GM21786 (cell line): ENCODE results near the gene CREB3L1.
A peak's percentile ranks its signal among the peaks of the same experiment; 100 is the strongest.
"Not testable (repeated sequence)": the region's sequence is repeated elsewhere in the genome, so short reads cannot be mapped to it uniquely, and the experiment has no call there.

Experiments
- ATAC-seq: cut with Tn5 transposase; IDR thresholded peaks from one replicate; pipeline ENCODE4 v1.9.1; 2021; ENCODE audit not compliant: unreplicated experiment

CREB3L1 gene

GRCh38 chr11:46295312-46296058, 18.0 kb downstream of the CREB3L1 start:
- ATAC-seq, result no peak

GRCh38 chr11:46296059-46296527, 18.6 kb downstream of the CREB3L1 start:
- ATAC-seq, result no peak

- no peak for ATAC-seq
These were observed 19.3 kb downstream of the CREB3L1 start for GRCh38 chr11:46296528-46297448.

- no peak for ATAC-seq
These were observed 21.4 kb downstream of the CREB3L1 start for GRCh38 chr11:46298699-46299433.

GRCh38 chr11:46299451-46299961, 22.0 kb downstream of the CREB3L1 start:
- ATAC-seq, result no peak

GRCh38 chr11:46300270-46300669, 22.8 kb downstream of the CREB3L1 start:
- ATAC-seq, result no peak

GRCh38 chr11:46302866-46303265, 25.4 kb downstream of the CREB3L1 start:
- ATAC-seq, result peak; percentile 96

- ATAC-seq, result not testable (repeated sequence)
These were observed 26.6 kb downstream of the CREB3L1 start for GRCh38 chr11:46304036-46304435.

- ATAC-seq, result no peak
These were observed 27.2 kb downstream of the CREB3L1 start for GRCh38 chr11:46304605-46305179.

- ATAC-seq, result no peak
These were observed 27.8 kb downstream of the CREB3L1 start for GRCh38 chr11:46305295-46305694.

- ATAC-seq, result no peak
These were observed 28.9 kb downstream of the CREB3L1 start for GRCh38 chr11:46306296-46306853.

GRCh38 chr11:46307369-46307768, 29.9 kb downstream of the CREB3L1 start:
- no peak for ATAC-seq

- ATAC-seq, result no peak
These were observed 30.4 kb downstream of the CREB3L1 start for GRCh38 chr11:46307785-46308341.

GRCh38 chr11:46308631-46309419, 31.4 kb downstream of the CREB3L1 start:
- ATAC-seq, result peak; percentile 42

- ATAC-seq, result peak; percentile 60
These were observed 32.4 kb downstream of the CREB3L1 start for GRCh38 chr11:46309814-46310259.

GRCh38 chr11:46315033-46315738, 37.7 kb downstream of the CREB3L1 start:
- ATAC-seq, result no peak

- no peak for ATAC-seq
These were observed 38.5 kb downstream of the CREB3L1 start for GRCh38 chr11:46315783-46316563.

- ATAC-seq, result no peak
These were observed 41.6 kb downstream of the CREB3L1 start for GRCh38 chr11:46319074-46319453.
